HEK293 (cell line): ENCODE measurements around the gene TSSK6.
A peak's percentile ranks its signal among the peaks of the same experiment; 100 is the strongest.

Experiments used
- EGR2 ChIP-seq: fragments of 450-650 bp; formaldehyde crosslinking; IDR thresholded peaks from 2 replicates; pipeline ENCODE4 v1.5.1; 2016; ENCODE audit warnings: low read depth, missing biosample characterization, missing genetic modification characterization
- GLIS1 ChIP-seq: fragments of 450-650 bp; formaldehyde crosslinking; IDR thresholded peaks from 2 replicates; pipeline ENCODE4 v1.5.1; 2016; ENCODE audit warnings: missing biosample characterization, missing genetic modification characterization
- RBAK ChIP-seq: fragments of 450-650 bp; formaldehyde crosslinking; IDR thresholded peaks from 2 replicates; pipeline ENCODE4 v1.5.1; 2016; ENCODE audit warnings: missing biosample characterization, missing genetic modification characterization
- REPIN1 ChIP-seq: fragments of 450-650 bp; formaldehyde crosslinking; IDR thresholded peaks from 2 replicates; pipeline ENCODE4 v1.5.1; 2017; ENCODE audit warnings: missing biosample characterization, missing genetic modification characterization, low read depth
- SCRT2 ChIP-seq: fragments of 450-650 bp; formaldehyde crosslinking; IDR thresholded peaks from 2 replicates; pipeline ENCODE4 v1.5.1; 2016; ENCODE audit warnings: missing biosample characterization, missing genetic modification characterization
- SETDB1 ChIP-seq: IDR thresholded peaks from one replicate; pipeline ENCODE4 v1.6.1; 2017; ENCODE audit warnings: mild to moderate bottlenecking, low read length, moderate library complexity, mixed read lengths; ENCODE audit not compliant: insufficient read length
- ZBTB17 ChIP-seq: fragments of 450-650 bp; formaldehyde crosslinking; IDR thresholded peaks from 2 replicates; pipeline ENCODE4 v1.5.1; 2016; ENCODE audit warnings: missing biosample characterization, missing genetic modification characterization
- ZBTB7A ChIP-seq: fragments of 450-650 bp; formaldehyde crosslinking; IDR thresholded peaks from 2 replicates; pipeline ENCODE4 v1.5.1; 2016; ENCODE audit warnings: low read depth, missing biosample characterization, missing genetic modification characterization
- ZFP3 ChIP-seq: fragments of 450-650 bp; formaldehyde crosslinking; IDR thresholded peaks from 2 replicates; pipeline ENCODE4 v1.5.1; 2016; ENCODE audit warnings: low read depth, missing biosample characterization, missing genetic modification characterization
- ZFP37 ChIP-seq: fragments of 450-650 bp; formaldehyde crosslinking; IDR thresholded peaks from 2 replicates; pipeline ENCODE4 v1.5.1; 2016; ENCODE audit warnings: missing biosample characterization, missing genetic modification characterization
- ZNF114 ChIP-seq: fragments of 450-650 bp; formaldehyde crosslinking; IDR thresholded peaks from 2 replicates; pipeline ENCODE4 v1.5.0; 2017; ENCODE audit warnings: missing biosample characterization, missing genetic modification characterization
- ZNF121 ChIP-seq: fragments of 450-650 bp; formaldehyde crosslinking; IDR thresholded peaks from 2 replicates; pipeline ENCODE4 v1.5.1; 2016; ENCODE audit warnings: missing biosample characterization, missing genetic modification characterization
- ZNF132 ChIP-seq: fragments of 450-650 bp; formaldehyde crosslinking; IDR thresholded peaks from 2 replicates; pipeline ENCODE4 v1.5.1; 2017; ENCODE audit warnings: missing biosample characterization, missing genetic modification characterization, borderline replicate concordance
- ZNF155 ChIP-seq: fragments of 450-650 bp; formaldehyde crosslinking; IDR thresholded peaks from 2 replicates; pipeline ENCODE4 v1.5.1; 2016; ENCODE audit warnings: missing biosample characterization, missing genetic modification characterization
- ZNF202 ChIP-seq: fragments of 450-650 bp; formaldehyde crosslinking; IDR thresholded peaks from 2 replicates; pipeline ENCODE4 v1.5.1; 2016; ENCODE audit warnings: missing biosample characterization, missing genetic modification characterization, borderline replicate concordance
- ZNF221 ChIP-seq: fragments of 450-650 bp; formaldehyde crosslinking; IDR thresholded peaks from 2 replicates; pipeline ENCODE4 v1.5.1; 2017; ENCODE audit warnings: missing biosample characterization, missing genetic modification characterization, borderline replicate concordance
- ZNF239 ChIP-seq: fragments of 450-650 bp; formaldehyde crosslinking; IDR thresholded peaks from 2 replicates; pipeline ENCODE4 v1.5.1; 2016; ENCODE audit warnings: missing biosample characterization, missing genetic modification characterization
- ZNF248 ChIP-seq: fragments of 450-650 bp; formaldehyde crosslinking; IDR thresholded peaks from 2 replicates; pipeline ENCODE4 v1.5.1; 2017; ENCODE audit warnings: missing biosample characterization, missing genetic modification characterization
- ZNF292 ChIP-seq: fragments of 450-650 bp; formaldehyde crosslinking; IDR thresholded peaks from 2 replicates; pipeline ENCODE4 v1.5.1; 2016; ENCODE audit warnings: low read depth, missing biosample characterization, missing genetic modification characterization, borderline replicate concordance
- ZNF391 ChIP-seq: fragments of 450-650 bp; formaldehyde crosslinking; IDR thresholded peaks from 2 replicates; pipeline ENCODE4 v1.5.1; 2016; ENCODE audit warnings: low read depth, missing biosample characterization, missing genetic modification characterization, borderline replicate concordance
- ZNF510 ChIP-seq: fragments of 450-650 bp; formaldehyde crosslinking; IDR thresholded peaks from 2 replicates; pipeline ENCODE4 v1.5.1; 2018; ENCODE audit warnings: mild to moderate bottlenecking, missing genetic modification characterization, missing biosample characterization; ENCODE audit not compliant: insufficient replicate concordance
- ZNF548 ChIP-seq: fragments of 450-650 bp; formaldehyde crosslinking; IDR thresholded peaks from 2 replicates; pipeline ENCODE4 v1.5.1; 2016; ENCODE audit warnings: missing biosample characterization, missing genetic modification characterization
- ZNF610 ChIP-seq: fragments of 450-650 bp; formaldehyde crosslinking; IDR thresholded peaks from 2 replicates; pipeline ENCODE4 v1.5.1; 2016; ENCODE audit warnings: missing biosample characterization, missing genetic modification characterization, borderline replicate concordance
- ZNF621 ChIP-seq: fragments of 450-650 bp; formaldehyde crosslinking; IDR thresholded peaks from 2 replicates; pipeline ENCODE4 v1.5.1; 2017; ENCODE audit warnings: missing biosample characterization, missing genetic modification characterization
- ZNF626 ChIP-seq: fragments of 450-650 bp; sonication (Bioruptor Pico); formaldehyde crosslinking; IDR thresholded peaks from 2 replicates; pipeline ENCODE4 v1.5.1; 2018; ENCODE audit warnings: missing biosample characterization, missing genetic modification characterization, inconsistent platforms
- ZNF660 ChIP-seq: fragments of 450-650 bp; IDR thresholded peaks from 2 replicates; pipeline ENCODE4 v1.5.1; 2018; ENCODE audit warnings: missing biosample characterization, mild to moderate bottlenecking, missing genetic modification characterization
- ZSCAN16 ChIP-seq: fragments of 450-650 bp; formaldehyde crosslinking; IDR thresholded peaks from 2 replicates; pipeline ENCODE4 v1.5.1; 2016; ENCODE audit warnings: missing biosample characterization, missing genetic modification characterization
- ZSCAN30 ChIP-seq: fragments of 450-650 bp; IDR thresholded peaks from 2 replicates; pipeline ENCODE4 v1.5.1; 2018; ENCODE audit warnings: missing biosample characterization, mild to moderate bottlenecking, missing genetic modification characterization, moderate library complexity
- ZXDB ChIP-seq: fragments of 450-650 bp; formaldehyde crosslinking; IDR thresholded peaks from 2 replicates; pipeline ENCODE4 v1.5.1; 2016; ENCODE audit warnings: missing biosample characterization, missing genetic modification characterization
- TF ChIP-seq, protein P1 (sequence below): fragments of 450-650 bp; formaldehyde crosslinking; IDR thresholded peaks from 2 replicates; pipeline ENCODE4 v1.5.1; 2016; ENCODE audit warnings: missing biosample characterization, missing genetic modification characterization
- TF ChIP-seq, protein P2 (sequence below): fragments of 450-650 bp; formaldehyde crosslinking; IDR thresholded peaks from 2 replicates; pipeline ENCODE4 v1.5.1; 2016; ENCODE audit warnings: missing biosample characterization, missing genetic modification characterization
- TF ChIP-seq, protein P3 (sequence below): fragments of 450-650 bp; formaldehyde crosslinking; IDR thresholded peaks from 2 replicates; pipeline ENCODE4 v1.5.1; 2016; ENCODE audit warnings: missing biosample characterization, missing genetic modification characterization
- TF ChIP-seq, protein P4 (sequence below): fragments of 450-650 bp; formaldehyde crosslinking; IDR thresholded peaks from 2 replicates; pipeline ENCODE4; 2016; ENCODE audit warnings: missing biosample characterization, missing genetic modification characterization

TSSK6 gene

DNA sequence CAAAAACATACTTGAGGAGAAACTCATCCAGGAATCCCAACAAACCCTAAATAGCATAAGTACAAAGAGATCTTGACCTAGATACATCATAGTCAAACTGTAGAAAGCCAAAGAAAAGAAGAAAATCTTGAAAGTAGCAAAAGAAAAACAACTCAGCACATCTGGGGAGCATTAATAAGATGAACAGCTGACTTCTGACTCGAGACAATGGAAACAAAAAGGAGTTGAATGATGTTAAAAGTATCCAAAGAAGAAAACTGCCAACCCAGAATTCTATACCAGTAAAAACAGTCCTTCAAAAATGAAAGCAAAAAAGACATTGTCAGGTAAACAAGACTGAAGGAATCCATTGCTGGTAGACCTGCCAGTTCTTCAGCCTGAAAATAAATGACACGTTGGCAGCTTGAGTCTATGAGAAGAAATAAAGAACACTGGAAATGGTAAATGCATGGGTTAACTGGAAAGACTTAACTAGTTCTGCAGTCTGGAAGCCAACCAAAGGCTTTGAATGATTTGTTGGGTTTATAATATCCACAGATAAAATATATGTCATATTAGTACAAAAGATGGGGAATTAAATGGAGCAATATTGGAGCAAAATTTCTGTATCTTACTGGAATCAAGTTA lies 46.8 kb downstream of the TSSK6 start (continued):
- TF ChIP-seq ZNF248 (tag by site-specific recombination) (no peak), ZNF510 (tag by site-specific recombination) (peak; percentile 22), ZNF626 (tag by site-specific recombination) (peak; percentile 98; the same call in 1 of the 2 replicates), GLIS1 (no peak), ZNF155 (tag by site-specific recombination) (no peak), ZSCAN30 (no peak), ZNF239 (tag by site-specific recombination) (0 out of 2 replicates have a peak, but pooled peaks have one; percentile 31), ZNF292 (tag by site-specific recombination) (no peak), ZFP37 (tag by site-specific recombination) (no peak), ZNF548 (no peak), EGR2 (tag by site-specific recombination) (no peak), ZNF621 (tag by site-specific recombination) (no peak), RBAK (tag by site-specific recombination) (no peak), SETDB1 (peak; percentile 99), ZBTB17 (tag by site-specific recombination) (no peak), ZNF121 (no peak), ZNF660 (no peak), ZBTB7A (no peak), ZSCAN16 (no peak), ZNF391 (tag by site-specific recombination) (peak; percentile 29; the same call in 1 of the 2 replicates), ZNF114 (tag by site-specific recombination) (no peak), ZNF202 (tag by site-specific recombination) (no peak), ZNF221 (no peak), REPIN1 (tag by site-specific recombination) (no peak), ZNF132 (tag by site-specific recombination) (no peak), ZXDB (tag by site-specific recombination) (no peak), SCRT2 (tag by site-specific recombination) (no peak), ZNF610 (tag by site-specific recombination) (peak; percentile 62; the same call in 1 of the 2 replicates), ZFP3 (no peak)
- TF ChIP-seq, protein P1, sequence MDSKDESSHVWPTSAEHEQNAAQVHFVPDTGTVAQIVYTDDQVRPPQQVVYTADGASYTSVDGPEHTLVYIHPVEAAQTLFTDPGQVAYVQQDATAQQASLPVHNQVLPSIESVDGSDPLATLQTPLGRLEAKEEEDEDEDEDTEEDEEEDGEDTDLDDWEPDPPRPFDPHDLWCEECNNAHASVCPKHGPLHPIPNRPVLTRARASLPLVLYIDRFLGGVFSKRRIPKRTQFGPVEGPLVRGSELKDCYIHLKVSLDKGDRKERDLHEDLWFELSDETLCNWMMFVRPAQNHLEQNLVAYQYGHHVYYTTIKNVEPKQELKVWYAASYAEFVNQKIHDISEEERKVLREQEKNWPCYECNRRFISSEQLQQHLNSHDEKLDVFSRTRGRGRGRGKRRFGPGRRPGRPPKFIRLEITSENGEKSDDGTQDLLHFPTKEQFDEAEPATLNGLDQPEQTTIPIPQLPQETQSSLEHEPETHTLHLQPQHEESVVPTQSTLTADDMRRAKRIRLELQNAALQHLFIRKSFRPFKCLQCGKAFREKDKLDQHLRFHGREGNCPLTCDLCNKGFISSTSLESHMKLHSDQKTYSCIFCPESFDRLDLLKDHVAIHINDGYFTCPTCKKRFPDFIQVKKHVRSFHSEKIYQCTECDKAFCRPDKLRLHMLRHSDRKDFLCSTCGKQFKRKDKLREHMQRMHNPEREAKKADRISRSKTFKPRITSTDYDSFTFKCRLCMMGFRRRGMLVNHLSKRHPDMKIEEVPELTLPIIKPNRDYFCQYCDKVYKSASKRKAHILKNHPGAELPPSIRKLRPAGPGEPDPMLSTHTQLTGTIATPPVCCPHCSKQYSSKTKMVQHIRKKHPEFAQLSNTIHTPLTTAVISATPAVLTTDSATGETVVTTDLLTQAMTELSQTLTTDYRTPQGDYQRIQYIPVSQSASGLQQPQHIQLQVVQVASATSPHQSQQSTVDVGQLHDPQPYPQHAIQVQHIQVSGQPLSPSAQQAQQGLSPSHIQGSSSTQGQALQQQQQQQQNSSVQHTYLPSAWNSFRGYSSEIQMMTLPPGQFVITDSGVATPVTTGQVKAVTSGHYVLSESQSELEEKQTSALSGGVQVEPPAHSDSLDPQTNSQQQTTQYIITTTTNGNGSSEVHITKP (tag by site-specific recombination) = no peak
- TF ChIP-seq, protein P2, sequence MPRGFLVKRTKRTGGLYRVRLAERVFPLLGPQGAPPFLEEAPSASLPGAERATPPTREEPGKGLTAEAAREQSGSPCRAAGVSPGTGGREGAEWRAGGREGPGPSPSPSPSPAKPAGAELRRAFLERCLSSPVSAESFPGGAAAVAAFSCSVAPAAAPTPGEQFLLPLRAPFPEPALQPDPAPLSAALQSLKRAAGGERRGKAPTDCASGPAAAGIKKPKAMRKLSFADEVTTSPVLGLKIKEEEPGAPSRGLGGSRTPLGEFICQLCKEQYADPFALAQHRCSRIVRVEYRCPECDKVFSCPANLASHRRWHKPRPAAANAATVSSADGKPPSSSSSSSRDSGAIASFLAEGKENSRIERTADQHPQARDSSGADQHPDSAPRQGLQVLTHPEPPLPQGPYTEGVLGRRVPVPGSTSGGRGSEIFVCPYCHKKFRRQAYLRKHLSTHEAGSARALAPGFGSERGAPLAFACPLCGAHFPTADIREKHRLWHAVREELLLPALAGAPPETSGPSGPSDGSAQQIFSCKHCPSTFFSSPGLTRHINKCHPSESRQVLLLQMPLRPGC (tag by site-specific recombination) = no peak
- TF ChIP-seq, protein P3, sequence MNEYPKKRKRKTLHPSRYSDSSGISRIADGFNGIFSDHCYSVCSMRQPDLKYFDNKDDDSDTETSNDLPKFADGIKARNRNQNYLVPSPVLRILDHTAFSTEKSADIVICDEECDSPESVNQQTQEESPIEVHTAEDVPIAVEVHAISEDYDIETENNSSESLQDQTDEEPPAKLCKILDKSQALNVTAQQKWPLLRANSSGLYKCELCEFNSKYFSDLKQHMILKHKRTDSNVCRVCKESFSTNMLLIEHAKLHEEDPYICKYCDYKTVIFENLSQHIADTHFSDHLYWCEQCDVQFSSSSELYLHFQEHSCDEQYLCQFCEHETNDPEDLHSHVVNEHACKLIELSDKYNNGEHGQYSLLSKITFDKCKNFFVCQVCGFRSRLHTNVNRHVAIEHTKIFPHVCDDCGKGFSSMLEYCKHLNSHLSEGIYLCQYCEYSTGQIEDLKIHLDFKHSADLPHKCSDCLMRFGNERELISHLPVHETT = no peak
- TF ChIP-seq, protein P4, sequence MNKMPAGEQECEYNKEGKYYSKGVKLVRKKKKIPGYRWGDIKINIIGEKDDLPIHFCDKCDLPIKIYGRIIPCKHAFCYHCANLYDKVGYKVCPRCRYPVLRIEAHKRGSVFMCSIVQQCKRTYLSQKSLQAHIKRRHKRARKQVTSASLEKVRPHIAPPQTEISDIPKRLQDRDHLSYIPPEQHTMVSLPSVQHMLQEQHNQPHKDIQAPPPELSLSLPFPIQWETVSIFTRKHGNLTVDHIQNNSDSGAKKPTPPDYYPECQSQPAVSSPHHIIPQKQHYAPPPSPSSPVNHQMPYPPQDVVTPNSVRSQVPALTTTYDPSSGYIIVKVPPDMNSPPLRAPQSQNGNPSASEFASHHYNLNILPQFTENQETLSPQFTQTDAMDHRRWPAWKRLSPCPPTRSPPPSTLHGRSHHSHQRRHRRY (tag by site-specific recombination) = no peak
